HL-60 (cell line): ENCODE measurements around the gene MYLK4.

Source experiments
- GABPA ChIP-seq: IDR thresholded peaks from 2 replicates; pipeline ENCODE4 v1.6.1; 2012; ENCODE audit warnings: low read depth
- POLR2AphosphoS5 ChIP-seq: IDR thresholded peaks from 2 replicates; pipeline ENCODE4 v1.6.1; 2012; ENCODE audit warnings: low read depth
- TF ChIP-seq, protein P1 (sequence below): IDR thresholded peaks from one replicate; pipeline ENCODE4 v1.5.1; 2011; ENCODE audit warnings: low read length, control low read depth, inconsistent platforms; ENCODE audit not compliant: insufficient read depth
- TF ChIP-seq, protein P2 (sequence below): IDR thresholded peaks from 2 replicates; pipeline ENCODE4 v1.6.1; 2012; ENCODE audit warnings: low read depth; ENCODE audit not compliant: insufficient replicate concordance

DNA sequence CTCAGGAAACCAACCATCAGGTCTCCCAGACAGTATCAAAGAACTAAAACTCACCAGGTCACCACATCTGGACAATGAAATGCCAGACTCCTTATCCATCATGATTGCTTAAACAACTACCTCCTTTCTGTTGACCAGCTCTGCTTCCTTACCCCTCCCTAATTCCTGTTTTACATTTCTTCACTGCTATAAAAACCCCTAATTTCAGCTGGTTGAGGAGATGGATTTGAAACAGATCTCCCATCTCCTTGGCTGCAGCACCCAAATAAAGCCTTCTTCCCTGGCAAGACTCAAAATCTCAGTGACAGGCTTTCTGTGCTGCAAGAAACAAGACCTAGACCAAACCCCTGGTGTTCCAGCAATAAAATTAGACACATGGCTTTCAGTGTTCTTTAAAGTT is 40.3 kb downstream of the MYLK4 start:
- TF ChIP-seq GABPA (no peak), POLR2AphosphoS5 (no peak)
- TF ChIP-seq, protein P1, sequence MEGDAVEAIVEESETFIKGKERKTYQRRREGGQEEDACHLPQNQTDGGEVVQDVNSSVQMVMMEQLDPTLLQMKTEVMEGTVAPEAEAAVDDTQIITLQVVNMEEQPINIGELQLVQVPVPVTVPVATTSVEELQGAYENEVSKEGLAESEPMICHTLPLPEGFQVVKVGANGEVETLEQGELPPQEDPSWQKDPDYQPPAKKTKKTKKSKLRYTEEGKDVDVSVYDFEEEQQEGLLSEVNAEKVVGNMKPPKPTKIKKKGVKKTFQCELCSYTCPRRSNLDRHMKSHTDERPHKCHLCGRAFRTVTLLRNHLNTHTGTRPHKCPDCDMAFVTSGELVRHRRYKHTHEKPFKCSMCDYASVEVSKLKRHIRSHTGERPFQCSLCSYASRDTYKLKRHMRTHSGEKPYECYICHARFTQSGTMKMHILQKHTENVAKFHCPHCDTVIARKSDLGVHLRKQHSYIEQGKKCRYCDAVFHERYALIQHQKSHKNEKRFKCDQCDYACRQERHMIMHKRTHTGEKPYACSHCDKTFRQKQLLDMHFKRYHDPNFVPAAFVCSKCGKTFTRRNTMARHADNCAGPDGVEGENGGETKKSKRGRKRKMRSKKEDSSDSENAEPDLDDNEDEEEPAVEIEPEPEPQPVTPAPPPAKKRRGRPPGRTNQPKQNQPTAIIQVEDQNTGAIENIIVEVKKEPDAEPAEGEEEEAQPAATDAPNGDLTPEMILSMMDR, result no peak
- TF ChIP-seq, protein P2, sequence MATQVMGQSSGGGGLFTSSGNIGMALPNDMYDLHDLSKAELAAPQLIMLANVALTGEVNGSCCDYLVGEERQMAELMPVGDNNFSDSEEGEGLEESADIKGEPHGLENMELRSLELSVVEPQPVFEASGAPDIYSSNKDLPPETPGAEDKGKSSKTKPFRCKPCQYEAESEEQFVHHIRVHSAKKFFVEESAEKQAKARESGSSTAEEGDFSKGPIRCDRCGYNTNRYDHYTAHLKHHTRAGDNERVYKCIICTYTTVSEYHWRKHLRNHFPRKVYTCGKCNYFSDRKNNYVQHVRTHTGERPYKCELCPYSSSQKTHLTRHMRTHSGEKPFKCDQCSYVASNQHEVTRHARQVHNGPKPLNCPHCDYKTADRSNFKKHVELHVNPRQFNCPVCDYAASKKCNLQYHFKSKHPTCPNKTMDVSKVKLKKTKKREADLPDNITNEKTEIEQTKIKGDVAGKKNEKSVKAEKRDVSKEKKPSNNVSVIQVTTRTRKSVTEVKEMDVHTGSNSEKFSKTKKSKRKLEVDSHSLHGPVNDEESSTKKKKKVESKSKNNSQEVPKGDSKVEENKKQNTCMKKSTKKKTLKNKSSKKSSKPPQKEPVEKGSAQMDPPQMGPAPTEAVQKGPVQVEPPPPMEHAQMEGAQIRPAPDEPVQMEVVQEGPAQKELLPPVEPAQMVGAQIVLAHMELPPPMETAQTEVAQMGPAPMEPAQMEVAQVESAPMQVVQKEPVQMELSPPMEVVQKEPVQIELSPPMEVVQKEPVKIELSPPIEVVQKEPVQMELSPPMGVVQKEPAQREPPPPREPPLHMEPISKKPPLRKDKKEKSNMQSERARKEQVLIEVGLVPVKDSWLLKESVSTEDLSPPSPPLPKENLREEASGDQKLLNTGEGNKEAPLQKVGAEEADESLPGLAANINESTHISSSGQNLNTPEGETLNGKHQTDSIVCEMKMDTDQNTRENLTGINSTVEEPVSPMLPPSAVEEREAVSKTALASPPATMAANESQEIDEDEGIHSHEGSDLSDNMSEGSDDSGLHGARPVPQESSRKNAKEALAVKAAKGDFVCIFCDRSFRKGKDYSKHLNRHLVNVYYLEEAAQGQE, result no peak
